ENCODE data around the gene CACNA1B.

DNA sequence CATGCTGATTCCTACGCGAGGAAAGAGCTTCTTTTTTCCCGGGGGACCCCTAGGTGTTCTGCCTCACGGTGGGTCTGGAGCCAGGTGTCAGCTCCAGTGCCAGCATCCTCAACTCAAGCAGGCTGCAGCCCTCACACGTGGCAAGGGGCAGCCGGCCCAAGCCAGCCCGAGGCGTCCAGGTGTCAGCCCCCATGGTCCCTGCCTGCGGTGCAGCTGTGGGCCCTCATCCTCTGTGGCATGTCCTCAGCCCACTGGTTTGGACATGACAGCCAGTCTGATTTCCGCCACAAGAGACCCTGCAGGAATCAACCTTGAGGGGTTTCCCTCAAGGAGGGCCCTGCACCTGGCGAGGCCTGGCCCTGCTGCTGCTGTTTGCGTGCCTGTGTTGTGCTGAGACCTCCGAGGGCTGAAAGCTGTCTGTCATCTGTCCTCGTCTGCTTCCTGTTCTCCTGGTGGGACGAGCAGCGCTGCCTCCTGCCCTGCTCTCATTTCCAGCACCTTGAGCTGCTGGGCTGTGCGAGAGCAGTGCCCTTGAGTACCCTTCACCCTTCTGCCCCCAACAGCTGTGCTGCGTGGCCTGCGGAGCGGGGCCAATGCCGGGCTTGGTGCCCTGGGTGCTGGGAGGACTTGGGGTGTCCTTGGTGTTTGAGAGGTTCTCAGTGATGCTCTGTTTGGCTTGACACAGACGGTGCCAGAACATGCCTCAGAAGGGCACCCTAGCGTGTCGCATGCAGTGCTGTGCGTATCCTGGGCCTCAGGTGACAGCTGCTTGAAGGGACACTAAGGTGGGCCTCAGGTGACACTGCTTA lies 137.6 kb downstream of the CACNA1B start:
- TF ChIP-seq, protein P1, sequence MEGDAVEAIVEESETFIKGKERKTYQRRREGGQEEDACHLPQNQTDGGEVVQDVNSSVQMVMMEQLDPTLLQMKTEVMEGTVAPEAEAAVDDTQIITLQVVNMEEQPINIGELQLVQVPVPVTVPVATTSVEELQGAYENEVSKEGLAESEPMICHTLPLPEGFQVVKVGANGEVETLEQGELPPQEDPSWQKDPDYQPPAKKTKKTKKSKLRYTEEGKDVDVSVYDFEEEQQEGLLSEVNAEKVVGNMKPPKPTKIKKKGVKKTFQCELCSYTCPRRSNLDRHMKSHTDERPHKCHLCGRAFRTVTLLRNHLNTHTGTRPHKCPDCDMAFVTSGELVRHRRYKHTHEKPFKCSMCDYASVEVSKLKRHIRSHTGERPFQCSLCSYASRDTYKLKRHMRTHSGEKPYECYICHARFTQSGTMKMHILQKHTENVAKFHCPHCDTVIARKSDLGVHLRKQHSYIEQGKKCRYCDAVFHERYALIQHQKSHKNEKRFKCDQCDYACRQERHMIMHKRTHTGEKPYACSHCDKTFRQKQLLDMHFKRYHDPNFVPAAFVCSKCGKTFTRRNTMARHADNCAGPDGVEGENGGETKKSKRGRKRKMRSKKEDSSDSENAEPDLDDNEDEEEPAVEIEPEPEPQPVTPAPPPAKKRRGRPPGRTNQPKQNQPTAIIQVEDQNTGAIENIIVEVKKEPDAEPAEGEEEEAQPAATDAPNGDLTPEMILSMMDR (IDR thresholded peaks at IDR 0.05) = no peak
- TF ChIP-seq POLR2A (IDR thresholded peaks at IDR 0.05) = no peak
